HS-5 (cell line): ENCODE measurements around the gene PLEKHM1.
"Not testable (repeated sequence)": the region's sequence is repeated elsewhere in the genome, so short reads cannot be mapped to it uniquely, and the experiment has no call there.

Experiments used
- DNase-seq: peaks from one replicate; pipeline ENCODE4 v3.0.0-alpha.2; 2012; ENCODE audit warnings: low read depth

The PLEKHM1 gene

GRCh38 chr17:45461524-45462327 lies 28.8 kb downstream of the PLEKHM1 start:
- DNase-seq = not testable (repeated sequence)

- not testable (repeated sequence) for DNase-seq
Observed at GRCh38 chr17:45460422-45460821, 30.1 kb downstream of the PLEKHM1 start.

GRCh38 chr17:45454341-45454740 lies 36.2 kb downstream of the PLEKHM1 start:
- not testable (repeated sequence) for DNase-seq

- DNase-seq = not testable (repeated sequence)
Observed at GRCh38 chr17:45453731-45454130, 36.8 kb downstream of the PLEKHM1 start.

GRCh38 chr17:45453225-45453534 lies 37.3 kb downstream of the PLEKHM1 start:
- not testable (repeated sequence) for DNase-seq

- not testable (repeated sequence) for DNase-seq
Observed at GRCh38 chr17:45452329-45453224, 37.9 kb downstream of the PLEKHM1 start.

GRCh38 chr17:45451660-45452059 lies 38.9 kb downstream of the PLEKHM1 start:
- DNase-seq = not testable (repeated sequence)

- DNase-seq = no peak
Observed at GRCh38 chr17:45451131-45451530, 39.4 kb downstream of the PLEKHM1 start.

- not testable (repeated sequence) for DNase-seq
Observed at GRCh38 chr17:45449708-45450329, 40.7 kb downstream of the PLEKHM1 start.

GRCh38 chr17:45449260-45449659 lies 41.3 kb downstream of the PLEKHM1 start:
- DNase-seq = not testable (repeated sequence)

- DNase-seq = not testable (repeated sequence)
Observed at GRCh38 chr17:45448483-45448882, 42.0 kb downstream of the PLEKHM1 start.

GRCh38 chr17:45448066-45448465 lies 42.5 kb downstream of the PLEKHM1 start:
- not testable (repeated sequence) for DNase-seq

GRCh38 chr17:45447650-45448049 lies 42.9 kb downstream of the PLEKHM1 start:
- not testable (repeated sequence) for DNase-seq

GRCh38 chr17:45446872-45447625 lies 43.5 kb downstream of the PLEKHM1 start:
- not testable (repeated sequence) for DNase-seq

GRCh38 chr17:45445901-45446743 lies 44.4 kb downstream of the PLEKHM1 start:
- DNase-seq = not testable (repeated sequence)

GRCh38 chr17:45444856-45445820 lies 45.4 kb downstream of the PLEKHM1 start:
- not testable (repeated sequence) for DNase-seq

- DNase-seq = not testable (repeated sequence)
Observed at GRCh38 chr17:45444301-45444700, 46.2 kb downstream of the PLEKHM1 start.

GRCh38 chr17:45443371-45444260 lies 46.9 kb downstream of the PLEKHM1 start:
- not testable (repeated sequence) for DNase-seq
